ENCODE data around the gene ANKRD39.
A peak's percentile ranks its signal among the peaks of the same experiment; 100 is the strongest.
"Not testable (repeated sequence)": the region's sequence is repeated elsewhere in the genome, so short reads cannot be mapped to it uniquely, and the experiment has no call there.

ANKRD39 gene

DNA sequence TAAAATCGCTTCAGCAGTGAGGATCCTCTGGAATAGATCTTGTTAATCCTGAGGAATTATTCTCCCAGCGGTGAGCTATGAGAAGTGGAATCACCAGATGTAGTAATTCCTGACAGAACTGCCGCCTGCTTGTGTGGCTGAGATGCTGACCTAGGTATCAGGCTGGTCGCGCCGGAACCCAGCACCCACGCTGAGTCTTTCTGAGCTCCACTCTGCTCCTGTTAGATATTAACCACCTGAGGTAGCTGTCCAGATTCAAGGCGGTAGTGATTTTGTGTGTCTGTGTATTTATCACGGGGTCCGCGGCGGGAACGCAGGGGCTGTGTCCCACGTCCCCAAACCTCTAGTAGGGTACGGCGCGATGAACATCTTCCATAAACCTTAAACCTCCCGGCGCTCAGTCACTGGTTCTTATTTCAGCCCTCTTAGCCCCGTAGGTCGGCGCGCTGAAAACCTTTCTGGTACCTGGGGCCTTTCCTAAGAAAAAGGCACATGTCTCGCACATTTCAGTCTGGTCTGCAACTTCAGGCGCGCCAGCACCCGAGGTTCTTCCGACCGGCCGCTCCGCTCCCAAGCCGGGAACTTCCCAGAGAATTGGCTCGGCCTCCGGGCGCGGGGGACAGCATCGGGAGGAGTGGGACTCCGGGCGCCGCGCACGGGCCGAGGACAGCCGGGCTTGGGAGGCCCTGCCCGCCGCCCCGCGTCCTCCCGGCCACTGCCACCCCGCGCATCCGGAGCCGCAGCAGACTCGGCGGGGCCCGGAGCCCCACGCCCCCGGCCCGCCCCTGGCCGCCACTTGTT, 42.3 kb downstream of the ANKRD39 start:
- Histone ChIP-seq H3K36me3 (ENCODE audit: control insufficient read depth, insufficient read depth, low read length) (no peaks in the 10 kb centered on the region), H3K4me3 (ENCODE audit: low read length) (peak overlapping the region; percentile 34), H3K9me3 (ENCODE audit: control insufficient read depth, low read length) (no peaks in the 10 kb centered on the region), H3K4me1 (ENCODE audit: control insufficient read depth, insufficient read depth, low read length) (peaks cover 42% of the 10 kb centered on the region), H3K27me3 (ENCODE audit: control insufficient read depth, insufficient read depth, low read length) (no peaks in the 10 kb centered on the region), H3K9ac (ENCODE audit: low read length) (peak overlapping the region; percentile 78)

DNA sequence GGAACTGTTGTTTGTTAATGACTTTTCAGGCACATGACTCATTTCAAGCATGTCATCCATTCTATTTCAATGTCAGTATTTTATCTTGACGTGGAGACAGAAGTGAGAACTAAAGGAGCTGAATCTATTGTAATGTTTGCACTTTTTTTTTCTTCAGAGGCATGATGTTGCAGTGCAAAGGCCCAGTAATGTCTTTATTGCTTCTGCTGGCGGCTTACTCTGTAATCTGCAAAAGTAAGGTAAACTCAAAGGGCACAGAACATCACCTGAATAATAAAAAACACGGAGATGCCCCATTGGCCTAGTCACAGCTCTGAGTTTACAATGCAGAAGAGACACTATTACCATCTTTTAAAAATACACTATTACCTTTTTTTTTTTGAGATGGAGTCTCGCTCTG, 44.2 kb downstream of the ANKRD39 start:
- Histone ChIP-seq H3K4me3 (ENCODE audit: low read length) (no peak overlapping the region), H3K36me3 (ENCODE audit: control insufficient read depth, insufficient read depth, low read length) (no peaks in the 10 kb centered on the region), H3K27me3 (ENCODE audit: control insufficient read depth, insufficient read depth, low read length) (no peaks in the 10 kb centered on the region), H3K4me1 (ENCODE audit: control insufficient read depth, insufficient read depth, low read length) (peaks cover 23% of the 10 kb centered on the region), H3K9me3 (ENCODE audit: control insufficient read depth, low read length) (no peaks in the 10 kb centered on the region), H3K9ac (ENCODE audit: low read length) (no peak overlapping the region)

DNA sequence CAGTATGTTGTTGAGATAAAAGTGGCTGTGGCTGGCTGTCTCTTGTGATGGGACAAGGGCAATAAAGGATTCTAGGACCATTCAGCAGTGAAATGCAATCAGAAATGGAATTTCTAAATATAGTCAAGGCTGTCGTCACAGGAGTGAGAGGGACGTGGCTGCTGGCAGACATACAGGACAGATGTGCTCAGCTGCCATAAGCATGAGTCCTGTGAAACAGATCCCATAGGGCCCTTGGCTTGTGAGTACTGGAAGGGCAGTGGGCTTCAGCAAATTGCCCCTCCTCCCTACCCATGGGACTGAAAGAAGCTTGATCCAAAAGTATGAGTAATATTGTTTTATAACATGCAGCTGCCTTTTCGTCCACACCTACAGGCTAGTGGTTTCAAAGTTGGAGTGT, 45.9 kb downstream of the ANKRD39 start:
- no peaks in the 10 kb centered on the region for H3K27me3 ChIP-seq (ENCODE audit: control insufficient read depth, insufficient read depth, low read length)
- H3K4me1 ChIP-seq (ENCODE audit: control insufficient read depth, insufficient read depth, low read length), result peaks cover 12% of the 10 kb centered on the region

GRCh38 chr2:96810783-96811192, 47.0 kb downstream of the ANKRD39 start:
- H3K4me3 ChIP-seq (ENCODE audit: low read length), result no peak overlapping the region
- H3K9ac ChIP-seq (ENCODE audit: low read length), result no peak overlapping the region
- no peaks in the 10 kb centered on the region for H3K27me3 ChIP-seq (ENCODE audit: control insufficient read depth, insufficient read depth, low read length)
- no peaks in the 10 kb centered on the region for H3K36me3 ChIP-seq (ENCODE audit: control insufficient read depth, insufficient read depth, low read length)
- peaks cover 12% of the 10 kb centered on the region for H3K4me1 ChIP-seq (ENCODE audit: control insufficient read depth, insufficient read depth, low read length)
- no peaks in the 10 kb centered on the region for H3K9me3 ChIP-seq (ENCODE audit: control insufficient read depth, low read length)

More for the DNA sequence above, 45.9 kb downstream of the ANKRD39 start:
- no peak overlapping the region for H3K9ac ChIP-seq (ENCODE audit: low read length)
- H3K4me3 ChIP-seq (ENCODE audit: low read length), result no peak overlapping the region
- H3K9me3 ChIP-seq (ENCODE audit: control insufficient read depth, low read length), result no peaks in the 10 kb centered on the region
- no peaks in the 10 kb centered on the region for H3K36me3 ChIP-seq (ENCODE audit: control insufficient read depth, insufficient read depth, low read length)

DNA sequence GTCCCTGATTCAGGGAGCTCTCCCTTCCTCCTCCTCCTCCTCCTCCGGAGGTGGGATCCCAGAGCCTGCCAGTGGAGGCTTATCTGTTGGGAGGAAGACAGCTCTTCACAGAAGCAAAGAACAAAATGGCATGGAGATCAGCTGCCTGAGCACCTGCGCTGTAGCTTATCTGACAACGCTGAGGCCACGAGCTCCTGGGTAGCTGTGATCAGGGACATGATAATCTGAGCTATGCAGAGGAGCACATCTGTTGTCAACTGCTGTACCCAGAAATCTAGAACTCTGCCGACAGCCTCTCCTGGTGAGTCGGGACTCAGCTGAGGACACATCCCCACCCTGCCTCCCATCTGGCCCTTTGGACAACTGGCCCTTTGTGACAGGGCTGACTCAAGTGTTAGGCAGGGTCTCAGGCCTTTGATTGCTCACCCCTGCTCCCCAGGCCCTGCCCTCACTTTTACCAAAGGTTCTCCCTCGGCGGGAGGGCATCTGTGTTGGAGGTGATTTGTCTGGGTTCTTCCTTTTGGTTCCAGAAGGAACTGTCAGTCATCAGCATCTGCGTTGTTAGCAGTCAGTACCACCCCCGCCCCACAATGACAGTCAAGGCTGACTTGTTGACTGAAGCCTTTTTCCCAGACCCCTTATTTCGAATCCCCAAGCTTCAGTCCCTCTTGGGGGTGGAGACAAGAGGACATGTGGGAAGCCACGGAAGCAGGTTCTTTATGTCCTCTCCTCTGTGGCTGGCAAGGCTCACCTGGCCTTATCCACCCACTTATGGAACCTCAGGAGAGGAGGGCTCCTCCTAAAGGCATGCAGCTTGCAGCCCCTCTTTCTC, 47.6 kb downstream of the ANKRD39 start:
- H3K9me3 ChIP-seq (ENCODE audit: control insufficient read depth, low read length), result no peaks in the 10 kb centered on the region
- H3K36me3 ChIP-seq (ENCODE audit: control insufficient read depth, insufficient read depth, low read length), result no peaks in the 10 kb centered on the region
- H3K27me3 ChIP-seq (ENCODE audit: control insufficient read depth, insufficient read depth, low read length), result no peaks in the 10 kb centered on the region
- peaks cover 7% of the 10 kb centered on the region for H3K4me1 ChIP-seq (ENCODE audit: control insufficient read depth, insufficient read depth, low read length)
- no peak overlapping the region for H3K4me3 ChIP-seq (ENCODE audit: low read length)
- no peak overlapping the region for H3K9ac ChIP-seq (ENCODE audit: low read length)

DNA sequence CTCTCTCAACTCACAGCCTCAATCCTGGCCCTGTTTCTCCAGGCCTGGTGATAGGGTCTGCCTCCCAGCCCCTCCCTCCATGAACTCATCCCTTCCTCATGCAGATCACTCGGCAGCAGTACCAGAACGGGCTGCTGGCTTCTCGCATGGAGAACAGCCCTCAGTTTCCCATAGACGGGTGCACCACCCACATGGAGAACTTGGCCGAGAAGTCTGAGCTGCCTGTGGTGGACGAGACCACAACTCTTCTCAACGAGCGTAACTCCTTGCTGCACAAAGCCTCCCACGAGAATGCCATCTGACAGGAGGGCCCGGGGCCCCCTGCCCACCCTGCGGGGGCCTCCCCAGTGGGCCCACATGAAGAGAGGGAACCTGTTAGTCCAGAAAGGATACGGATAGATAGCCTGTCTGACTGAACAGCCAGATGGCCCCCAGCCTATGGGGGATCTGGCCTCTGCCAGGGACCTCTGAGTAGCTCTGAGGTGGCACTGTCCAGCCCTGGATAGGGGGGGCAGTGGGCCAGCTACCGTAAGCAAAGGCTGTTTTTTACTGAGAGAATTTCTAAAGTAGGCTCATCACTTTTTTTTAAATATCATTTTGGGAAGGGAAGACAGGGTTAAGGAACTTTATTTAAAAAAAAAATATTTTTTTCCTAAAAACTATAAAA, 48.5 kb downstream of the ANKRD39 start:
- H3K4me1 ChIP-seq (ENCODE audit: control insufficient read depth, insufficient read depth, low read length), result peaks cover 4% of the 10 kb centered on the region
- H3K36me3 ChIP-seq (ENCODE audit: control insufficient read depth, insufficient read depth, low read length), result no peaks in the 10 kb centered on the region
- no peaks in the 10 kb centered on the region for H3K9me3 ChIP-seq (ENCODE audit: control insufficient read depth, low read length)
- H3K27me3 ChIP-seq (ENCODE audit: control insufficient read depth, insufficient read depth, low read length), result no peaks in the 10 kb centered on the region
- H3K9ac ChIP-seq (ENCODE audit: low read length), result no peak overlapping the region
- no peak overlapping the region for H3K4me3 ChIP-seq (ENCODE audit: low read length)

GRCh38 chr2:96808176-96808837, 49.5 kb downstream of the ANKRD39 start:
- Histone ChIP-seq H3K9me3 (ENCODE audit: control insufficient read depth, low read length) (no peaks in the 10 kb centered on the region), H3K9ac (ENCODE audit: low read length) (no peak overlapping the region), H3K4me1 (ENCODE audit: control insufficient read depth, insufficient read depth, low read length) (peaks cover 4% of the 10 kb centered on the region), H3K4me3 (ENCODE audit: low read length) (no peak overlapping the region), H3K27me3 (ENCODE audit: control insufficient read depth, insufficient read depth, low read length) (no peaks in the 10 kb centered on the region), H3K36me3 (ENCODE audit: control insufficient read depth, insufficient read depth, low read length) (no peaks in the 10 kb centered on the region)

DNA sequence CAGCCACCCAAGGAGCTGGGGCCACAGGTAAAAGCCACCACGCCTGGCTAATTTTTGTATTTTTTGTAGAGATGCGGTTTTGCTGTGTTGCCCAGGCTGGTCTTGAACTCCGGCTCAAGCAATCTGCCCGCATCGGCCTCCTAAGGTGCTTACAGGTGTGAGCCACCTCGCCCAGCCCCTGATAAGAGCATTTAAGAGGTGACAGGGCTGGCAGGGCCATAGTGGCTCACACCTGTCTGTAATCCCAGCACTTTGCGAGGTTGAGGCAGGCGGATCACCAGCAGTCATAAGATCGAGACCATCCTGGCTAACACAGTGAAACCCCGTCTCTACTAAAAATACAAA, 50.7 kb downstream of the ANKRD39 start:
- Histone ChIP-seq H3K9ac (ENCODE audit: low read length) (no peak overlapping the region), H3K4me1 (ENCODE audit: control insufficient read depth, insufficient read depth, low read length) (peaks cover 4% of the 10 kb centered on the region), H3K36me3 (ENCODE audit: control insufficient read depth, insufficient read depth, low read length) (no peaks in the 10 kb centered on the region), H3K9me3 (ENCODE audit: control insufficient read depth, low read length) (no peaks in the 10 kb centered on the region), H3K4me3 (ENCODE audit: low read length) (no peak overlapping the region), H3K27me3 (ENCODE audit: control insufficient read depth, insufficient read depth, low read length) (no peaks in the 10 kb centered on the region)

- Histone ChIP-seq H3K4me1 (ENCODE audit: control insufficient read depth, insufficient read depth, low read length) (peaks cover 4% of the 10 kb centered on the region), H3K27me3 (ENCODE audit: control insufficient read depth, insufficient read depth, low read length) (no peaks in the 10 kb centered on the region), H3K9ac (ENCODE audit: low read length) (no peak overlapping the region), H3K36me3 (ENCODE audit: control insufficient read depth, insufficient read depth, low read length) (peaks cover 4% of the 10 kb centered on the region), H3K4me3 (ENCODE audit: low read length) (no peak overlapping the region), H3K9me3 (ENCODE audit: control insufficient read depth, low read length) (no peaks in the 10 kb centered on the region)
These were observed 51.2 kb downstream of the ANKRD39 start for GRCh38 chr2:96806468-96807126.

- not testable (repeated sequence) for H3K4me3 ChIP-seq (ENCODE audit: low read length); H3K36me3 ChIP-seq (ENCODE audit: control insufficient read depth, insufficient read depth, low read length)
These were observed 51.9 kb downstream of the ANKRD39 start for GRCh38 chr2:96805946-96806345.

GRCh38 chr2:96804986-96805385, 52.8 kb downstream of the ANKRD39 start:
- Histone ChIP-seq H3K4me1 (ENCODE audit: control insufficient read depth, insufficient read depth, low read length) (peaks cover 16% of the 10 kb centered on the region), H3K36me3 (ENCODE audit: control insufficient read depth, insufficient read depth, low read length) (peaks cover 4% of the 10 kb centered on the region), H3K27me3 (ENCODE audit: control insufficient read depth, insufficient read depth, low read length) (no peaks in the 10 kb centered on the region), H3K9me3 (ENCODE audit: control insufficient read depth, low read length) (no peaks in the 10 kb centered on the region), H3K4me3 (ENCODE audit: low read length) (no peak overlapping the region), H3K9ac (ENCODE audit: low read length) (no peak overlapping the region)

More at GRCh38 chr2:96805946-96806345, 51.9 kb downstream of the ANKRD39 start:
- H3K9ac ChIP-seq (ENCODE audit: low read length); H3K4me1 ChIP-seq (ENCODE audit: control insufficient read depth, insufficient read depth, low read length); H3K9me3 ChIP-seq (ENCODE audit: control insufficient read depth, low read length); H3K27me3 ChIP-seq (ENCODE audit: control insufficient read depth, insufficient read depth, low read length): not testable (repeated sequence)
